NB4 (cell line): Measurements from ENCODE around the gene POM121L2.

Experiments used
- CTCF ChIP-seq: IDR thresholded peaks from one replicate; pipeline ENCODE4 v1.5.1; 2012; ENCODE audit warnings: low read depth, low read length
- POLR2A ChIP-seq: IDR thresholded peaks from 2 replicates; pipeline ENCODE4 v1.6.1; 2011; ENCODE audit warnings: mild to moderate bottlenecking; ENCODE audit not compliant: insufficient read length; ENCODE audit errors: extremely low read depth
- TF ChIP-seq, protein P1 (sequence below): IDR thresholded peaks from 2 replicates; pipeline ENCODE4 v1.6.1; 2011; ENCODE audit warnings: low read depth, low read length

DNA sequence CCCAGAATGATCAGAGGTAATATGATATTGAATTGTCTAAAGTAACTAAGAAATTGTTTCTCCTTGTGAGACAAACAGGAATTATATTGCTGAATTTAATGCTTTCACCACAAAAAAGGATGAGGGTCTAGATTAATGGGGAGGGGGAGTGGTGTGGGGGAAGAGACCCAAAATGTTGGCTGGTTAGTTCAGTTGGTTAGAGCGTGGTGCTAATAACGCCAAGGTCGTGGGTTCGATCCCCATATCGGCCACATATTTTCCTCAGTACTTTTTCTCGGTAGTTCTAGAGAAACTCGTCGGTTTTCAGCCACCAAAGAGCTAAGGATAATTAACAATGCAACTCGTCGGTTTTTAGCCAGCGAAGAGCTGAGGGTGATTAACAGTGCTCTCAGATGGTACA lies 38.3 kb downstream of the POM121L2 start:
- TF ChIP-seq CTCF (no peak), POLR2A (no peak)
- TF ChIP-seq, protein P1, sequence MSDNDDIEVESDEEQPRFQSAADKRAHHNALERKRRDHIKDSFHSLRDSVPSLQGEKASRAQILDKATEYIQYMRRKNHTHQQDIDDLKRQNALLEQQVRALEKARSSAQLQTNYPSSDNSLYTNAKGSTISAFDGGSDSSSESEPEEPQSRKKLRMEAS: no peak
